SU-DHL-6 (cell line): Measurements from ENCODE around the gene TDRD10.

Source experiments
- EZH2phosphoT487 ChIP-seq: fragments of 200-600 bp; sonication (generic), shearing (Covaris generic); conservative IDR thresholded peaks from 2 replicates; pipeline ENCODE4 v1.6.1; 2018; ENCODE audit warnings: mild to moderate bottlenecking, antibody characterized with exemption, low read length, moderate library complexity, mixed read lengths
- TF ChIP-seq, protein P1 (sequence below): fragments of 200-600 bp; sonication (generic); IDR thresholded peaks from one replicate; pipeline ENCODE4 v1.5.1; 2017; ENCODE audit warnings: antibody characterized with exemption, mild to moderate bottlenecking, low read length, moderate library complexity; ENCODE audit not compliant: insufficient read depth, poor library complexity, severe bottlenecking

DNA sequence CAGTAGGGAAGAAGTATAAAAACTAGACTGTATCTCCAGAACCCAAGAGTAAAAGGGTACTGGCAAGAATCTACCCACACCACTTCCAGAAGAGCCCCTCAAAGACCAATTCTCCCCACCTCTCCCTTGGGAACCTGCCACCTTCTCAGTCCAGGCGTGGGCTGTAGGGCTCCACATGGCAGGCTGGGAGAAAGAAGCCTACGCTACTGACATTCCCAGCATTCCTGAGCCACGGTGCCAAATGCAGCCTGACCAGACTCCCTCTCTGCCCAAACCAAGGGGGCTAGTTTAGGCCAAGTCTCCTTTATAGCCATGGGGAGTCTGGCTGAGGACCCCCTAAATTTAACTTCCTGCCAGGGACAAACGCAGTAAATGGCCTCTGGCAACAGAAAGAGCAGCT lies 54.4 kb downstream of the TDRD10 start:
- TF ChIP-seq, protein P1, sequence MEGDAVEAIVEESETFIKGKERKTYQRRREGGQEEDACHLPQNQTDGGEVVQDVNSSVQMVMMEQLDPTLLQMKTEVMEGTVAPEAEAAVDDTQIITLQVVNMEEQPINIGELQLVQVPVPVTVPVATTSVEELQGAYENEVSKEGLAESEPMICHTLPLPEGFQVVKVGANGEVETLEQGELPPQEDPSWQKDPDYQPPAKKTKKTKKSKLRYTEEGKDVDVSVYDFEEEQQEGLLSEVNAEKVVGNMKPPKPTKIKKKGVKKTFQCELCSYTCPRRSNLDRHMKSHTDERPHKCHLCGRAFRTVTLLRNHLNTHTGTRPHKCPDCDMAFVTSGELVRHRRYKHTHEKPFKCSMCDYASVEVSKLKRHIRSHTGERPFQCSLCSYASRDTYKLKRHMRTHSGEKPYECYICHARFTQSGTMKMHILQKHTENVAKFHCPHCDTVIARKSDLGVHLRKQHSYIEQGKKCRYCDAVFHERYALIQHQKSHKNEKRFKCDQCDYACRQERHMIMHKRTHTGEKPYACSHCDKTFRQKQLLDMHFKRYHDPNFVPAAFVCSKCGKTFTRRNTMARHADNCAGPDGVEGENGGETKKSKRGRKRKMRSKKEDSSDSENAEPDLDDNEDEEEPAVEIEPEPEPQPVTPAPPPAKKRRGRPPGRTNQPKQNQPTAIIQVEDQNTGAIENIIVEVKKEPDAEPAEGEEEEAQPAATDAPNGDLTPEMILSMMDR = no peak
- TF ChIP-seq EZH2phosphoT487 = no peak
